ENCODE measurements around the gene CLMP.

GRCh38 chr11:123188508-123189165 lies 6.4 kb downstream of the CLMP start:
- peak in 3 of 7 experiments; percentile 7 to 30 (median 16) for TF ChIP-seq CTCF (IDR thresholded peaks at IDR 0.05)
- TF ChIP-seq POLR2A (IDR thresholded peaks at IDR 0.05) = no peak

All from body of pancreas (tissue), 4 donors.